H9 (cell line): ENCODE measurements around the gene NEDD4L. TPM values are rescaled to one million over a fixed set of nuclear protein-coding genes. Genes with fewer than 3 reads are reported as not detected.

ENCODE experiments used
- DNase-seq: peaks from one replicate; pipeline ENCODE4 v3.0.0-alpha.2; 2017
- H2AFZ ChIP-seq: one replicate; pipeline ENCODE4 v1.6.1; 2013; ENCODE audit warnings: mild to moderate bottlenecking, low read length, control low read depth, moderate library complexity
- H2AK5ac ChIP-seq: 2 replicates; pipeline ENCODE4 v1.6.1; 2013; ENCODE audit warnings: low read length, control low read depth, mixed read lengths; ENCODE audit not compliant: insufficient read length
- H2BK120ac ChIP-seq: one replicate; pipeline ENCODE4 v1.6.1; 2013; ENCODE audit warnings: low read depth, mild to moderate bottlenecking, low read length, control low read depth, inconsistent platforms; ENCODE audit not compliant: poor library complexity, severe bottlenecking
- H2BK12ac ChIP-seq: 2 replicates; pipeline ENCODE4 v1.6.1; 2013; ENCODE audit warnings: low read length, control low read depth, mixed read lengths, low read depth; ENCODE audit not compliant: insufficient read length
- H2BK15ac ChIP-seq: 2 replicates; pipeline ENCODE4 v1.6.1; 2013; ENCODE audit warnings: low read depth, low read length, control low read depth
- H2BK20ac ChIP-seq: one replicate; pipeline ENCODE4 v1.6.1; 2013; ENCODE audit warnings: low read depth, mild to moderate bottlenecking, low read length, control low read depth, inconsistent platforms; ENCODE audit not compliant: poor library complexity, severe bottlenecking
- H2BK5ac ChIP-seq: 2 replicates; pipeline ENCODE4 v1.6.1; 2013; ENCODE audit warnings: low read length, control low read depth, mixed read lengths; ENCODE audit not compliant: insufficient read length
- H3K14ac ChIP-seq: 2 replicates; pipeline ENCODE4 v1.6.1; 2013; ENCODE audit warnings: low read length, control low read depth; ENCODE audit not compliant: insufficient read depth
- H3K18ac ChIP-seq: 2 replicates; pipeline ENCODE4 v1.6.1; 2013; ENCODE audit warnings: low read depth, mild to moderate bottlenecking, mixed read lengths, low read length, control low read depth; ENCODE audit not compliant: insufficient read length
- H3K23ac ChIP-seq: 2 replicates; pipeline ENCODE4 v1.6.1; 2013; ENCODE audit warnings: low read length, control low read depth, mixed read lengths, low read depth; ENCODE audit not compliant: insufficient read length
- H3K23me2 ChIP-seq: 2 replicates; pipeline ENCODE4 v1.6.1; 2013; ENCODE audit warnings: low read depth, mild to moderate bottlenecking, mixed read lengths, low read length, control low read depth; ENCODE audit not compliant: insufficient read length, poor library complexity, severe bottlenecking
- H3K27ac ChIP-seq: 2 replicates; pipeline ENCODE4 v1.5.1; 2013; ENCODE audit warnings: low read length, control low read depth, mixed read lengths, low read depth; ENCODE audit not compliant: insufficient read length
- H3K27me3 ChIP-seq: 2 replicates; pipeline ENCODE4 v1.6.1; 2013; ENCODE audit warnings: low read length, control low read depth, inconsistent platforms; ENCODE audit not compliant: insufficient read depth
- H3K4ac ChIP-seq: 2 replicates; pipeline ENCODE4 v1.6.1; 2013; ENCODE audit warnings: low read depth, mild to moderate bottlenecking, control low read depth, inconsistent platforms, low read length, moderate library complexity
- H3K4me1 ChIP-seq: 2 replicates; pipeline ENCODE4 v1.6.1; 2013; ENCODE audit warnings: low read length, control low read depth, inconsistent platforms; ENCODE audit not compliant: insufficient read depth
- H3K4me2 ChIP-seq: 2 replicates; pipeline ENCODE4 v1.6.1; 2013; ENCODE audit warnings: low read length, control low read depth, mixed read lengths; ENCODE audit not compliant: insufficient read length, insufficient read depth
- H3K56ac ChIP-seq: 2 replicates; pipeline ENCODE4 v1.6.1; 2013; ENCODE audit warnings: low read depth, mild to moderate bottlenecking, mixed read lengths, low read length, control low read depth; ENCODE audit not compliant: insufficient read length
- H3K79me1 ChIP-seq: 2 replicates; pipeline ENCODE4 v1.6.1; 2013; ENCODE audit warnings: low read depth, mild to moderate bottlenecking, moderate library complexity, low read length, control low read depth, inconsistent platforms; ENCODE audit not compliant: insufficient read depth, poor library complexity, severe bottlenecking
- H3K79me2 ChIP-seq: 2 replicates; pipeline ENCODE4 v1.6.1; 2013; ENCODE audit warnings: low read length, control low read depth, inconsistent platforms; ENCODE audit not compliant: insufficient read depth
- H3K9ac ChIP-seq: 2 replicates; pipeline ENCODE4 v1.6.1; 2013; ENCODE audit warnings: low read length, control low read depth, mixed read lengths; ENCODE audit not compliant: insufficient read length; ENCODE audit errors: extremely low read depth
- H3K9me3 ChIP-seq: one replicate; pipeline ENCODE4 v1.6.1; 2013; ENCODE audit warnings: low read depth, low read length, inconsistent platforms; ENCODE audit not compliant: control insufficient read depth
- H3T11ph ChIP-seq: one replicate; pipeline ENCODE4 v1.6.1; 2013; ENCODE audit warnings: mild to moderate bottlenecking, low read length, control low read depth, inconsistent platforms
- H4K20me1 ChIP-seq: one replicate; pipeline ENCODE4 v1.6.1; 2013; ENCODE audit not compliant: control insufficient read depth, insufficient read length, insufficient read depth
- H4K5ac ChIP-seq: 2 replicates; pipeline ENCODE4 v1.6.1; 2013; ENCODE audit warnings: low read depth, mild to moderate bottlenecking, mixed read lengths, low read length, control low read depth; ENCODE audit not compliant: insufficient read length
- H4K8ac ChIP-seq: replicated peaks from 2 replicates; pipeline ENCODE4 v1.6.1; 2013; ENCODE audit warnings: low read length, control low read depth, mixed read lengths, low read depth; ENCODE audit not compliant: insufficient read length
- H4K91ac ChIP-seq: 2 replicates; pipeline ENCODE4 v1.6.1; 2013; ENCODE audit warnings: low read depth, mild to moderate bottlenecking, moderate library complexity, mixed read lengths, low read length, control low read depth; ENCODE audit not compliant: insufficient read length
- H3K27ac Mint-ChIP-seq, 3 experiments: 2 replicates in 2 of 3; 3 replicates in 1 of 3; pipeline ENCODE4 v1.8.0; 2020 to 2021; ENCODE audit warnings: mixed read lengths in 3 of 3, mild to moderate bottlenecking in 1 of 3, moderate library complexity in 1 of 3
- H3K27me3 Mint-ChIP-seq: 2 replicates; pipeline ENCODE4 v1.8.0; 2021; ENCODE audit warnings: low read depth, mild to moderate bottlenecking, moderate library complexity, mixed read lengths
- H3K36me3 Mint-ChIP-seq, 3 experiments: 2 replicates in 2 of 3; 3 replicates in 1 of 3; pipeline ENCODE4 v1.8.0; 2020 to 2021; ENCODE audit warnings: low read depth in 3 of 3, mixed read lengths in 3 of 3; ENCODE audit not compliant: insufficient read depth in 1 of 3
- H3K4me1 Mint-ChIP-seq, 2 experiments: 2 replicates each; pipeline ENCODE4 v1.8.0; 2020; ENCODE audit warnings: mixed read lengths in 2 of 2
- H3K4me3 Mint-ChIP-seq, 2 experiments: 2 replicates in 1 of 2; 3 replicates in 1 of 2; pipeline ENCODE4 v1.8.0; 2020 to 2021; ENCODE audit warnings: mild to moderate bottlenecking in 2 of 2, mixed read lengths in 2 of 2, moderate library complexity in 1 of 2
- H3K9me3 Mint-ChIP-seq, 2 experiments: 2 replicates in 1 of 2; 3 replicates in 1 of 2; pipeline ENCODE4 v1.8.0; 2020; ENCODE audit warnings: mild to moderate bottlenecking in 2 of 2, mixed read lengths in 2 of 2, moderate library complexity in 1 of 2
- CTCF ChIP-seq: fragments of 200-600 bp; sonication (generic); conservative IDR thresholded peaks from 3 replicates; pipeline ENCODE4 v1.8.0; 2021; ENCODE audit warnings: antibody characterized with exemption, mild to moderate bottlenecking
- WGBS: extraction: QIAGEN DNeasy Blood & Tissue Kit; methylation state at CpG from one replicate; pipeline ENCODE4 v1.1.7; 2013; ENCODE audit warnings: missing lambda C conversion rate, low lambda C conversion rate, mixed read lengths; ENCODE audit not compliant: insufficient read length; ENCODE audit errors: extremely low coverage; 5-methylcytosine and 5-hydroxymethylcytosine counted together
- total RNA-seq: library from RNA; stranded (reverse); gene quantifications from 2 replicates; pipeline ENCODE4 v1.2.1, GENCODE V29; 2021

Gene NEDD4L
- total RNA-seq, 1 experiment from 2014 or later = 76.3 TPM

GRCh38 chr18:58013241-58014211, 30.5 kb upstream of the NEDD4L start:
- no peak overlapping the region for H2BK15ac ChIP-seq
- no peak overlapping the region for H2BK120ac ChIP-seq
- no peak overlapping the region for H3K4ac ChIP-seq
- no peak overlapping the region for H2BK12ac ChIP-seq
- peaks cover 4% of the 10 kb centered on the region for H3K9me3 ChIP-seq
- WGBS = no CpG with 5 or more reads among the region's 8 CpGs
- H2BK20ac ChIP-seq = no peak overlapping the region
- Mint-ChIP-seq H3K27me3 (no peaks in the 10 kb centered on the region; the same call in 1 of the 2 replicates), H3K27ac (no peak overlapping the region), H3K36me3 (peaks cover 6 to 20% (median 8%) of the 10 kb centered on the region in 3 experiments), H3K4me1 (peaks cover 20 to 22% of the 10 kb centered on the region in 2 experiments), H3K9me3 (peaks cover 16 to 20% of the 10 kb centered on the region in 2 experiments), H3K4me3 (no peak overlapping the region)
- DNase-seq = no peak
- no peak for TF ChIP-seq CTCF
- H2AK5ac ChIP-seq = no peak overlapping the region
- H4K20me1 ChIP-seq = no peaks in the 10 kb centered on the region
- no peak overlapping the region for H2AFZ ChIP-seq
- no peaks in the 10 kb centered on the region for H3K79me1 ChIP-seq
- no peaks in the 10 kb centered on the region; the same call in 1 of the 2 replicates for H3K4me1 ChIP-seq
- H4K8ac ChIP-seq = no peak overlapping the region
- no peak overlapping the region for H3K4me2 ChIP-seq
- no peaks in the 10 kb centered on the region for H3K23me2 ChIP-seq
- no peak overlapping the region for H4K91ac ChIP-seq
- no peak overlapping the region for H3K56ac ChIP-seq
- H3K79me2 ChIP-seq = no peaks in the 10 kb centered on the region
- H3K18ac ChIP-seq = no peak overlapping the region
- no peak overlapping the region for H2BK5ac ChIP-seq
- no peak overlapping the region for H3K14ac ChIP-seq
- H3K27ac ChIP-seq = no peak overlapping the region
- no peaks in the 10 kb centered on the region for H3K27me3 ChIP-seq
- no peak overlapping the region for H3T11ph ChIP-seq
- no peak overlapping the region for H3K9ac ChIP-seq
- H4K5ac ChIP-seq = no peak overlapping the region
- no peak overlapping the region for H3K23ac ChIP-seq
